Measurements from ENCODE around the gene DLL1. TPM values are rescaled to one million over a fixed set of nuclear protein-coding genes. Genes with fewer than 3 reads are reported as not detected.
A peak's percentile ranks its signal among the peaks of the same experiment; 100 is the strongest.

DLL1 gene
- total RNA-seq, 1 experiment from 2014 or later, result not detected

GRCh38 chr6:170306324-170307079 lies 15.6 kb upstream of the DLL1 start, which contains the start of gene FAM120B:
TSS of gene FAM120B (plus strand) at chr6:170306758. CDS start at chr6:170317391, 10,633 bp downstream.
- TF ChIP-seq, protein P1, sequence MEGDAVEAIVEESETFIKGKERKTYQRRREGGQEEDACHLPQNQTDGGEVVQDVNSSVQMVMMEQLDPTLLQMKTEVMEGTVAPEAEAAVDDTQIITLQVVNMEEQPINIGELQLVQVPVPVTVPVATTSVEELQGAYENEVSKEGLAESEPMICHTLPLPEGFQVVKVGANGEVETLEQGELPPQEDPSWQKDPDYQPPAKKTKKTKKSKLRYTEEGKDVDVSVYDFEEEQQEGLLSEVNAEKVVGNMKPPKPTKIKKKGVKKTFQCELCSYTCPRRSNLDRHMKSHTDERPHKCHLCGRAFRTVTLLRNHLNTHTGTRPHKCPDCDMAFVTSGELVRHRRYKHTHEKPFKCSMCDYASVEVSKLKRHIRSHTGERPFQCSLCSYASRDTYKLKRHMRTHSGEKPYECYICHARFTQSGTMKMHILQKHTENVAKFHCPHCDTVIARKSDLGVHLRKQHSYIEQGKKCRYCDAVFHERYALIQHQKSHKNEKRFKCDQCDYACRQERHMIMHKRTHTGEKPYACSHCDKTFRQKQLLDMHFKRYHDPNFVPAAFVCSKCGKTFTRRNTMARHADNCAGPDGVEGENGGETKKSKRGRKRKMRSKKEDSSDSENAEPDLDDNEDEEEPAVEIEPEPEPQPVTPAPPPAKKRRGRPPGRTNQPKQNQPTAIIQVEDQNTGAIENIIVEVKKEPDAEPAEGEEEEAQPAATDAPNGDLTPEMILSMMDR (conservative IDR thresholded peaks at IDR 0.05), result no peak
- TF ChIP-seq EZH2 (IDR thresholded peaks at IDR 0.05; ENCODE audit: low read depth), result no peak
- peak; percentile 77 to 88 for DNase-seq
- Histone ChIP-seq H3K27ac (peak within 1 kb of the TSS; percentile 40), H3K27me3 (ENCODE audit: insufficient read depth, low read depth) (no peaks in the 10 kb centered on the region), H3K4me1 (replicated peaks; ENCODE audit: insufficient read depth) (peaks cover 15% of the 10 kb centered on the region), H3K9me2 (ENCODE audit: insufficient read depth) (no peaks in the 10 kb centered on the region), H3K4me3 (peak within 1 kb of the TSS; percentile 95), H3K36me3 (ENCODE audit: low read depth) (no peaks in the 10 kb centered on the region), H3K4me2 (peak within 1 kb of the TSS; percentile 93), H3K9me3 (ENCODE audit: insufficient read depth, low read depth) (no peaks in the 10 kb centered on the region), H3K79me2 (ENCODE audit: low read depth) (peaks cover 44% of the 10 kb centered on the region), H3F3A (ENCODE audit: insufficient read depth, low read depth) (no peaks in the 10 kb centered on the region), H2AFZ (peak within 1 kb of the TSS; percentile 92), H4K20me1 (ENCODE audit: insufficient read depth) (peaks cover 14% of the 10 kb centered on the region)
- no TSS peak for BruUV-seq (replicated peaks)
- ChIA-PET POLR2A (ENCODE audit: unreplicated experiment) (no interaction called here), CTCF (no interaction called here)
- intact Hi-C loops (cut with micrococcal nuclease; ENCODE audit: unreplicated experiment), result no loop called here

GRCh38 chr6:170305805-170306323 lies 15.0 kb upstream of the DLL1 start:
- Histone ChIP-seq H3K27ac (no peak overlapping the region), H3K79me2 (ENCODE audit: low read depth) (peaks cover 40% of the 10 kb centered on the region), H3K4me1 (replicated peaks; ENCODE audit: insufficient read depth) (peaks cover 15% of the 10 kb centered on the region), H3K4me3 (peak overlapping the region; percentile 95), H2AFZ (peak overlapping the region; percentile 92), H3K9me2 (ENCODE audit: insufficient read depth) (no peaks in the 10 kb centered on the region), H3K36me3 (ENCODE audit: low read depth) (no peaks in the 10 kb centered on the region), H3F3A (ENCODE audit: insufficient read depth, low read depth) (no peaks in the 10 kb centered on the region), H4K20me1 (ENCODE audit: insufficient read depth) (peaks cover 11% of the 10 kb centered on the region), H3K4me2 (peak overlapping the region; percentile 93), H3K27me3 (ENCODE audit: insufficient read depth, low read depth) (no peaks in the 10 kb centered on the region), H3K9me3 (ENCODE audit: insufficient read depth, low read depth) (no peaks in the 10 kb centered on the region)
- CTCF ChIA-PET, result no interaction called here
- POLR2A ChIA-PET (ENCODE audit: unreplicated experiment), result no interaction called here
- TF ChIP-seq EZH2 (IDR thresholded peaks at IDR 0.05; ENCODE audit: low read depth), result no peak
- TF ChIP-seq, protein P1 (conservative IDR thresholded peaks at IDR 0.05), result no peak
- BruUV-seq (replicated peaks), result no TSS peak
- intact Hi-C loops (cut with micrococcal nuclease; ENCODE audit: unreplicated experiment), result no loop called here
- no peak for DNase-seq

DNA sequence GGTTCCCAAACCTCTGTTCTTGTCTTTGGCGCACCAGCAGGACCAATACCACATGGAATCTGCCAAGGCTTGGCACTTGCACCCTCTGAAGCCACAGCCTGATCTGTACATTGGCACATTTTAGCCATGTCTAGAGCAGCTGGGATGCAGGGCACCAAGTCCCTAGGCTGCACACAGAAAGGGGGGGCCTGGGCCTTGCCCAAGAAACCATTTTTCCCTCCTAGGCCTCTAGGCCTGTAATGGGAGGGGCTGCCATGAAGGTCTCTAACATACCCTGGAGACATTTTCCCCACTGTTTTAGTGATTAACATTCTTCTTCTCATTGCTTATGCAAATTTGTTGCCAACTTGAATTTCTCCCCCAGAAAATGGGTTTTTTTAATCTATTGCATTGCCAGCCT lies 10.3 kb upstream of the DLL1 start:
- Histone ChIP-seq H3K4me3 (no peak overlapping the region), H3K79me2 (ENCODE audit: low read depth) (no peaks in the 10 kb centered on the region), H2AFZ (no peak overlapping the region), H3K9me2 (ENCODE audit: insufficient read depth) (no peaks in the 10 kb centered on the region), H3K36me3 (ENCODE audit: low read depth) (no peaks in the 10 kb centered on the region), H3K27ac (no peak overlapping the region), H3F3A (ENCODE audit: insufficient read depth, low read depth) (no peaks in the 10 kb centered on the region), H3K27me3 (ENCODE audit: insufficient read depth, low read depth) (peaks cover 4% of the 10 kb centered on the region; the same call in 1 of the 2 replicates), H3K4me2 (no peak overlapping the region), H3K9me3 (ENCODE audit: insufficient read depth, low read depth) (no peaks in the 10 kb centered on the region), H4K20me1 (ENCODE audit: insufficient read depth) (no peaks in the 10 kb centered on the region), H3K4me1 (replicated peaks; ENCODE audit: insufficient read depth) (peaks cover 7% of the 10 kb centered on the region; the same call in 1 of the 2 replicates)
- no peak for TF ChIP-seq EZH2 (IDR thresholded peaks at IDR 0.05; ENCODE audit: low read depth)
- TF ChIP-seq, protein P1 (conservative IDR thresholded peaks at IDR 0.05), result no peak
- no TSS peak for BruUV-seq (replicated peaks)
- no peak for DNase-seq
- POLR2A ChIA-PET (ENCODE audit: unreplicated experiment), result no interaction called here
- intact Hi-C loops (cut with micrococcal nuclease; ENCODE audit: unreplicated experiment), result no loop called here
- CTCF ChIA-PET, result no interaction called here

All from PC-9 (cell line).